Heart left ventricle (tissue), 16 donors: ENCODE measurements around the gene ELMOD1. TPM values are rescaled to one million over a fixed set of nuclear protein-coding genes. Genes with fewer than 3 reads are reported as not detected.

ENCODE experiments used
- ATAC-seq, 4 donors: fragments of 200-7000 bp; cut with Tn5 transposase; one replicate each; pipeline ENCODE4 v1.9.1; 2020 to 2022; ENCODE audit warnings: moderate library complexity in 4 of 4, mild to moderate bottlenecking in 3 of 4, moderate number of reproducible peaks in 1 of 4
- DNase-seq, 5 donors: peaks; one replicate each; pipeline ENCODE4 v3.0.0-alpha.2; 2020
- H3K27ac ChIP-seq, 12 donors: fragments of 200-600 bp; sonication (generic) in 4 of 12; one replicate each; pipeline versions ENCODE4 v1.5.0 to v1.8.0; 2016 to 2022; ENCODE audit warnings: mild to moderate bottlenecking in 2 of 12
- H3K27me3 ChIP-seq, 9 donors: fragments of 200-600 bp; sonication (generic) in 2 of 9; one replicate each; pipeline versions ENCODE4 v1.5.1 to v1.8.0; 2016 to 2022; ENCODE audit warnings: mild to moderate bottlenecking in 3 of 9
- H3K36me3 ChIP-seq, 9 donors: fragments of 200-600 bp; sonication (generic) in 2 of 9; one replicate each; pipeline versions ENCODE4 v1.5.0 to v1.8.0; 2018 to 2022; ENCODE audit warnings: mild to moderate bottlenecking in 2 of 9
- H3K4me1 ChIP-seq, 12 donors: fragments of 200-600 bp; sonication (generic) in 4 of 12; one replicate each; pipeline versions ENCODE4 v1.5.0 to v1.8.0; 2016 to 2022; ENCODE audit warnings: mild to moderate bottlenecking in 3 of 12
- H3K4me3 ChIP-seq, 12 donors: fragments of 200-600 bp; sonication (generic) in 4 of 12; one replicate each; pipeline versions ENCODE4 v1.5.0 to v1.8.0; 2017 to 2022; ENCODE audit warnings: mild to moderate bottlenecking in 9 of 12, moderate library complexity in 4 of 12
- H3K9me3 ChIP-seq, 12 donors: fragments of 200-600 bp; sonication (generic) in 4 of 12; one replicate each; pipeline versions ENCODE4 v1.5.0 to v1.8.0; 2016 to 2022; ENCODE audit warnings: mild to moderate bottlenecking in 1 of 12
- POLR2A ChIP-seq, 2 donors: fragments of 450-650 bp; IDR thresholded peaks; one replicate each; pipeline ENCODE4 v1.6.1; 2017; ENCODE audit warnings: antibody characterized with exemption in 2 of 2, mild to moderate bottlenecking in 2 of 2, moderate library complexity in 2 of 2
- WGBS, 4 donors: extraction: QIAGEN DNeasy Blood & Tissue Kit in 2 of 4; methylation state at CpG; one replicate each; pipeline versions ENCODE4 v1.1.5 to v1.1.7; 2013 to 2018; 5-methylcytosine and 5-hydroxymethylcytosine counted together
- intact Hi-C, 10 donors: fragments of 100-400 bp; cut with DNase I; formaldehyde crosslinking; loops; one replicate each; pipeline versions ENCODE4 v1.11.1 to v1.14.2; 2022
- polyA plus RNA-seq, 2 donors: library from polyadenylated mRNA; stranded (reverse); fragments of 200-250 nt; gene quantifications; one replicate each; pipeline ENCODE4 v1.2.3, GENCODE V29; 2013
- total RNA-seq, 9 donors: library from RNA; depleted of rRNA in 2 of 9; stranded (reverse); fragments of >200 nt in 2 of 9; fragmentation: NEBNext Ultra II Directional in 3 of 9; extraction: Animal tissue kit (Norgen Biotek cat#: 25700) in 3 of 9; gene quantifications; one replicate each; pipeline versions ENCODE4 v1.1.0 to v1.2.4, GENCODE V29; 2016 to 2023
- TF ChIP-seq, protein P1 (sequence below), 12 donors: fragments of 200-600 bp; sonication (generic) in 4 of 12; IDR thresholded peaks; one replicate each; pipeline versions ENCODE4 v1.5.0 to v1.8.0; 2018 to 2022; ENCODE audit warnings: antibody characterized with exemption in 12 of 12, mild to moderate bottlenecking in 5 of 12
- donor health status: ischemic (EF 13 %, LVEDD 7.1; RV severe dilation, severe dysfunction).
- donor health status: healthy with polysubstance abuse.
- donor health status: DM: no; HTN: yes; CAD: no.
- donor health status: DM: no; HTN: no; CAD: no.
- donor health status: ischemic (EF 25% LVEDD 6.9; RV normal size, moderate dysfunction).
- donor health status: ischemic (EF 25% LVEDD 5.7; RV mildly dilated, moderate dysfunction).
- donor health status: healthy.
- donor health status: DM: yes; HTN: yes; CAD: no.
- donor health status: ischemic (EF 35%, LVEDD 5.7; RV mildly dilated, moderate dysfunction).
- donor health status: nonischemic (EF 11% LVEDD 7.7; RV severe dilation, severe dysfunction).
- donor health status: DM: yes; HTN: yes; CAD: no.
- donor health status: PGD.
- donor health status: ischemic (EF 29% LVEDD 5.4; RV normal size, mild dysfunction).
- donor health status: nonischemic (EF 23%, LVEDD 6.1; RV moderate dilation, normal function).

Gene ELMOD1
- total and polyA plus RNA-seq, 11 donors: 0.12 to 0.75 (median 0.30) TPM; not detected in 2

DNA sequence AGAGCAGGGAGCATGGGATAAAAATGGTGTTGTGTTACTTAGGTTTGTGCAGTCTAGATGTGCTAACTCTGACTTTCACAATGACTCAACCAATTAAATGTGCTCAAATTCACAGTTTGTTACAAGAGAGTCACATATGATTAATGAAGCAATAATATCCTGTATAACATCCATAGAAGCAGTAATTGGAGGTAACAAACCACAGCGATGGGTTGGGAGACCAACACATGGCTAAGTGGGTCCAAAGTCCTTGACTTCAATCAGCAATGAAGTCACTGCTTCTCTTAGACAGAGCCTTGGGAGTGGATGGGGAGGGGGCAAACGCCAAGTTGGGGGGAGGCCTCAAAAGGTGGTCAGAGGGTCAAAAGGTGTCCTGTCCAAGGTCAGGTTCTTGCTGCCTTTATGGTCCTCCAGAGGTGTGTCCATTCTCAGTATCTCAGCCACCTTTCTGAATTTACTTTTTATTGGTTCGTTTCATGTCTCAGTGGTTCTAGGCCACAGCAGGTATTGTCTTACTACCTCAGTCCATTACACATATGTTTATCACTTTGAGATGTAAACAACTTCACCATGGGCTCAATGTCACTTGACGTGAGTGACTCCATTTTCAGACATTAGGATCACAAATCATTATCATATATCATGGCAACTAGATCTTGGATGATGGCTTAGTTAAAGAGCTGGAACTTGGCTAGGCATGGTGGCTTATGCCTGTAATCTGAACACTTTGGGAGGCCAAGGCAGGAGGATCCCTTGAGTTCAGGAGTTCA, 88.5 kb downstream of the ELMOD1 start:
- H3K4me3 ChIP-seq: no peak overlapping the region

DNA sequence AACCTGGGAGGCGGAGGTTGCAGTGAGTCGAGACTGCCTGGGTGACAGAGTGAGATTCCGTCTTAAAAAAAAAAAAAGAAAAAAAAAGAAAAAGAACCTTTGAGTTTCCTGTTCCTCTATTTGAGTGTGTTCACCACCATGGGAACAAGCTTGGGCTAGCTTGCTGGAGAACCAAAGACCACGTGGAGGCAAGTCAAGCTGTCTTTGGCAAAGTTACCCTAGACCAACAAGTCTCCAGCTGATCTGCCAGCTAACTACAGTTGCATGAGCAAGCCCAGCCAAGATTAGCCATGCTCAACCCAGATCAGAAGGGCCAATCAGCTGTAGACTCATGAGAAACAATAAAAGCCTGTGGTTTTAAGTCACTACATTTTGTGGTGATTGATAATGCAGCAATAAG, 91.2 kb downstream of the ELMOD1 start:
- no peaks in the 10 kb centered on the region for H3K9me3 ChIP-seq
- no peak for ATAC-seq
- H3K36me3 ChIP-seq: no peaks in the 10 kb centered on the region
- TF ChIP-seq POLR2A (IDR thresholded peaks at IDR 0.05): no peak
- TF ChIP-seq, protein P1, sequence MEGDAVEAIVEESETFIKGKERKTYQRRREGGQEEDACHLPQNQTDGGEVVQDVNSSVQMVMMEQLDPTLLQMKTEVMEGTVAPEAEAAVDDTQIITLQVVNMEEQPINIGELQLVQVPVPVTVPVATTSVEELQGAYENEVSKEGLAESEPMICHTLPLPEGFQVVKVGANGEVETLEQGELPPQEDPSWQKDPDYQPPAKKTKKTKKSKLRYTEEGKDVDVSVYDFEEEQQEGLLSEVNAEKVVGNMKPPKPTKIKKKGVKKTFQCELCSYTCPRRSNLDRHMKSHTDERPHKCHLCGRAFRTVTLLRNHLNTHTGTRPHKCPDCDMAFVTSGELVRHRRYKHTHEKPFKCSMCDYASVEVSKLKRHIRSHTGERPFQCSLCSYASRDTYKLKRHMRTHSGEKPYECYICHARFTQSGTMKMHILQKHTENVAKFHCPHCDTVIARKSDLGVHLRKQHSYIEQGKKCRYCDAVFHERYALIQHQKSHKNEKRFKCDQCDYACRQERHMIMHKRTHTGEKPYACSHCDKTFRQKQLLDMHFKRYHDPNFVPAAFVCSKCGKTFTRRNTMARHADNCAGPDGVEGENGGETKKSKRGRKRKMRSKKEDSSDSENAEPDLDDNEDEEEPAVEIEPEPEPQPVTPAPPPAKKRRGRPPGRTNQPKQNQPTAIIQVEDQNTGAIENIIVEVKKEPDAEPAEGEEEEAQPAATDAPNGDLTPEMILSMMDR (IDR thresholded peaks at IDR 0.05): no peak
- H3K27me3 ChIP-seq: no peaks in the 10 kb centered on the region
- no peak for DNase-seq
- 76 to 81% (median 81%) methylated on average over 4 of the region's 4 CpGs for WGBS, 4 donors
- H3K4me1 ChIP-seq: no peaks in the 10 kb centered on the region
- H3K4me3 ChIP-seq: no peak overlapping the region
- peak overlapping the region in 1 of 12 donors; percentile 7 for H3K27ac ChIP-seq
- intact Hi-C loops: no loop called here

More for the DNA sequence above, 88.5 kb downstream of the ELMOD1 start:
- no peaks in the 10 kb centered on the region for H3K27me3 ChIP-seq
- ATAC-seq: no peak
- no peaks in the 10 kb centered on the region for H3K4me1 ChIP-seq
- no peaks in the 10 kb centered on the region for H3K9me3 ChIP-seq
- TF ChIP-seq, protein P1 (IDR thresholded peaks at IDR 0.05): no peak
- TF ChIP-seq POLR2A (IDR thresholded peaks at IDR 0.05): no peak
- H3K27ac ChIP-seq: no peak overlapping the region
- no peaks in the 10 kb centered on the region for H3K36me3 ChIP-seq
- no peak for DNase-seq
- WGBS, 4 donors: 75 to 79% (median 78%) methylated on average over 4 of the region's 4 CpGs
- intact Hi-C loops: no loop called here

DNA sequence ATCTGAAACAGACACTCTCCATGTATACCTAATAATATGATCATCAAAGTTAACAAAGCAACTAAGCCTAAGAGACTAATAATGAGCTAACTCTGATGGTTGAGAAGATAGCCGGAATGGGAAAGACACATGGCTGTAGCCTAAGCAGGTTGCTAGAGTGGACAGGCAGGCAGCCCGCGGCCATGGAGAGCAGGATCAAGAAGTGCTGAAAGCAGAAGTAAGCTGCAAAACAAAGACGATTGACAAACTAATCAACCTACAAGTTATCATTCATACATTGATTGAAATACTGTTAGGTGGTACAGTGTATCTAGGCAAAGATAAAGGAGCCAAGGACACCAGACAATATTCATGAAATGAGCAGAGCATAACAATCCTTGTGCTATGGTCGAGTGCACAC, 91.6 kb downstream of the ELMOD1 start:
- ATAC-seq: no peak
- Histone ChIP-seq H3K27me3 (no peaks in the 10 kb centered on the region), H3K4me3 (no peak overlapping the region), H3K27ac (peak overlapping the region in 1 of 12 donors; percentile 7), H3K4me1 (no peaks in the 10 kb centered on the region), H3K9me3 (no peaks in the 10 kb centered on the region), H3K36me3 (no peaks in the 10 kb centered on the region)
- intact Hi-C loops: no loop called here
- TF ChIP-seq POLR2A (IDR thresholded peaks at IDR 0.05): no peak
- TF ChIP-seq, protein P1 (IDR thresholded peaks at IDR 0.05): no peak
- DNase-seq: no peak
- WGBS, 4 donors: 81 to 86% (median 84%) methylated on average over 5 of the region's 5 CpGs

DNA sequence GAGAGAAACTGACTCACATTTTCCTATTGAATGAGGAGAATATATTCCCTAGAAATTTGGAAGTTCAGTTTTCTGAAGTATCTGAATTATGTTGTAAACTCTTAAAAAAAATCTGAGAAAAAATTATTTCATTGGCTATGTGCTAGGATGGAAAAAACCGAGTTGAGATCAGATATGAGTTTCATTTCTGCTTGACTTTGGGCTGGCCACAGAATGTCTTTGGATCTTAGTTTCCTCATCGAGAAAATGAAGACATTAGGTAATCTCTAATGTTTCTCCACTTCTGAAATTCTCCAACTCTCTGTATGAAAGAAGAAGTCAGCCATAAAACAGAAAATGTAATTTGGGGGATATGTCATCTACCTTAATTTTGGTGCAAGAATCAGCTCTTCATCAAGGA, 92.1 kb downstream of the ELMOD1 start:
- Histone ChIP-seq H3K9me3 (no peaks in the 10 kb centered on the region), H3K27me3 (no peaks in the 10 kb centered on the region), H3K27ac (peak overlapping the region in 1 of 12 donors; percentile 7), H3K4me3 (no peak overlapping the region), H3K4me1 (no peaks in the 10 kb centered on the region), H3K36me3 (no peaks in the 10 kb centered on the region)
- 66 to 73% (median 72%) methylated on average over 2 of the region's 2 CpGs for WGBS, 4 donors
- ATAC-seq (no peak), DNase-seq (no peak)
- TF ChIP-seq, protein P1 (IDR thresholded peaks at IDR 0.05): no peak
- no peak for TF ChIP-seq POLR2A (IDR thresholded peaks at IDR 0.05)
- intact Hi-C loops: no loop called here
